Common myeloid progenitor, CD34-positive (primary cell): ENCODE data around the gene P2RX3.

ENCODE experiments used
- CTCF ChIA-PET: fragments of 350-600 bp; sonication (Branson Sonifier 250); formaldehyde crosslinking; loops from one replicate; lab custom pipeline; 2021; ENCODE audit warnings: antibody characterized with exemption; lab: Charles Lee
- POLR2A ChIA-PET: fragments of 350-600 bp; sonication (Branson Sonifier 250); formaldehyde crosslinking; loops from one replicate; lab custom pipeline; 2021; ENCODE audit warnings: antibody characterized with exemption; lab: Charles Lee
- DNase-seq, 3 donors: peaks; one replicate each; pipeline versions ENCODE4 v3.0.0 to v3.0.0-alpha.2; 2013
- H3K27ac ChIP-seq, 2 experiments: 1 replicate in 1 of 2; 2 replicates in 1 of 2; pipeline ENCODE4 v1.7.0; 2013; ENCODE audit warnings: inconsistent platforms in 2 of 2, low read length in 2 of 2, mild to moderate bottlenecking in 2 of 2, low read depth in 1 of 2, moderate library complexity in 1 of 2; ENCODE audit not compliant: severe bottlenecking in 2 of 2, insufficient read depth in 1 of 2, poor library complexity in 1 of 2
- H3K27me3 ChIP-seq, 5 experiments: replicated peaks in 2 of 5; 1 replicate in 3 of 5; 2 replicates in 2 of 5; pipeline versions ENCODE4 v1.6.1 to v1.7.0; 2013; ENCODE audit warnings: low read length in 4 of 5, mild to moderate bottlenecking in 2 of 5, moderate library complexity in 2 of 5, inconsistent platforms in 1 of 5; ENCODE audit not compliant: insufficient read depth in 5 of 5, control insufficient read depth in 4 of 5
- H3K36me3 ChIP-seq, 4 experiments: 1 replicate in 2 of 4; 2 replicates in 2 of 4; pipeline versions ENCODE4 v1.6.1 to v1.7.0; 2013; ENCODE audit warnings: low read length in 3 of 4, control low read depth in 1 of 4, mild to moderate bottlenecking in 1 of 4; ENCODE audit not compliant: control insufficient read depth in 4 of 4, insufficient read depth in 4 of 4
- H3K4me1 ChIP-seq, 4 experiments: 1 replicate in 3 of 4; 2 replicates in 1 of 4; pipeline versions ENCODE4 v1.6.1 to v1.7.1; 2013; ENCODE audit warnings: low read length in 3 of 4, mild to moderate bottlenecking in 3 of 4, control low read depth in 1 of 4, inconsistent platforms in 1 of 4, moderate library complexity in 1 of 4; ENCODE audit not compliant: control insufficient read depth in 4 of 4, insufficient read depth in 4 of 4; ENCODE audit errors: control extremely low read depth in 1 of 4
- H3K4me3 ChIP-seq, 7 experiments: 1 replicate in 4 of 7; 2 replicates in 3 of 7; pipeline versions ENCODE4 v1.5.1 to v1.7.0; 2013; ENCODE audit warnings: mild to moderate bottlenecking in 7 of 7, low read length in 6 of 7, moderate library complexity in 6 of 7, inconsistent platforms in 2 of 7, low read depth in 2 of 7, control low read depth in 1 of 7; ENCODE audit not compliant: insufficient read depth in 4 of 7, control insufficient read depth in 1 of 7; ENCODE audit errors: extremely low read depth in 1 of 7
- H3K9me3 ChIP-seq, 5 experiments: 1 replicate in 4 of 5; 2 replicates in 1 of 5; pipeline versions ENCODE4 v1.6.1 to v1.7.1; 2013; ENCODE audit warnings: low read length in 4 of 5, mild to moderate bottlenecking in 2 of 5, inconsistent platforms in 1 of 5, low read depth in 1 of 5, moderate library complexity in 1 of 5; ENCODE audit not compliant: control insufficient read depth in 4 of 5, insufficient read depth in 2 of 5; ENCODE audit errors: control extremely low read depth in 1 of 5
- WGBS: methylation state at CpG from one replicate; pipeline ENCODE4 v1.1.5; 2013; ENCODE audit not compliant: insufficient coverage; 5-methylcytosine and 5-hydroxymethylcytosine counted together

P2RX3 gene

DNA sequence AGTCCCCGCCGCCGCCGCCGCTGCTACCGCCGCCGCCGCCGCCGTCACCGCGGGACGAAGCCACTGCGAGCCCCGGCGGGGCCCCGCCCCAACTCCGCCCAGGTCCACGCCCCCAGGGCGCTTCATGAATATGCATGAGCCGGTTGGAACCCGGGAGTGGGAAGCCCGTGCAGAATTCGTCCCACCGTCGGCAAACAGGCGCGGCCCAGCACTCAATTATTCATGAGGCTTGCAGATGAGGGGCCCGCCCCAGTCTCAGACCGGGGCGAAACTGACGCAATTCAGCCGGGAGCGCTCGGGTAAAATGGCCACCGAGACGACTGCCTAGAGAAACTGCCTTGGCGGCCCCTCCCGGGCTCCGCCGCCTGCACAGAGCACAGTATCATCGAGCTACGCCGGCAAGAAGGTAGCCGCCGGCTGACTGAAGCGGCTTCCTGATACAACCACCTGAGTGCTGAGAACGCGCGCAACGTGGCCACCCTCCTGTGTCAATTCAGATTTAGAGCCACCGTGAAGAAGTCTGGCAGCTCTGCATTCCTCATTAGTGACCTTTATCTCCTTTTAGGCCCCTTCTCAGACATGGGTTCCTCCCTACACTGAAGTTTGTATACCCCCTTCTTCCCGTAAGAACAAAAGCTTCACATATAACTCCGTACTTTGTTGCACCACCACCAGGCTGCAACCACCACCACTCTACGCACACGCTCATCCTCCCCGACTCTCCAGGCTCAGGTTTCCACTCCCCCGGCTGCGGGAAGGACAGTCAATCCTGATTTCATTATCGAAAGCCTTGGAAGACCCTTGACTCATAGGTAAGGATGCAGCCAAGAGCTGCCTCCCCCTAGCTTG, 13.0 kb upstream of the P2RX3 start, which contains the start of gene TNKS1BP1:
TNKS1BP1 (minus strand) TSS at position 67 of the 849 bp plus-strand sequence. CDS start 3,067 bp downstream, outside the sequence.
- peak; percentile 90 to 95 (median 92) for DNase-seq
- H3K36me3 ChIP-seq, result peaks cover 13 to 50% (median 39%) of the 10 kb centered on the region in 4 experiments
- peak within 1 kb of the TSS; percentile 58 to 86 for H3K27ac ChIP-seq
- H3K9me3 ChIP-seq, result no peaks in the 10 kb centered on the region
- H3K27me3 ChIP-seq, result no peaks in the 10 kb centered on the region
- ChIA-PET POLR2A (interaction anchor here (0.6 to 1.2 kb wide), 2 partner anchors 10 to 362 kb away, joined by 3 read pairs; no protein-coding TSS in a partner anchor), CTCF (interaction anchor here (0.7 to 2.7 kb wide), 5 partner anchors 10 to 21 kb away, joined by 3 to 14 read pairs (median 5); partner anchors contain the start of gene SSRP1)
- WGBS, result under 1% methylated on average over 39 of the region's 61 CpGs
- H3K4me3 ChIP-seq, result peak within 1 kb of the TSS; percentile 56 to 90 (median 74)
- peaks cover 2 to 36% (median 26%) of the 10 kb centered on the region in 4 experiments for H3K4me1 ChIP-seq

- POLR2A ChIA-PET, result interaction anchor here (0.6 to 1.2 kb wide), 2 partner anchors 10 to 361 kb away, joined by 3 read pairs; no protein-coding TSS in a partner anchor
- H3K9me3 ChIP-seq, result no peaks in the 10 kb centered on the region
- 56% methylated on average over 5 of the region's 6 CpGs for WGBS
- CTCF ChIA-PET, result interaction anchor here (0.8 to 2.7 kb wide), 4 partner anchors 9 to 234 kb away, joined by 3 to 14 read pairs (median 4); partner anchors contain the start of gene SSRP1
- peak overlapping the region in 6 of 7 experiments; percentile 46 to 90 (median 76) for H3K4me3 ChIP-seq
- peak overlapping the region; percentile 58 to 86 for H3K27ac ChIP-seq
- peaks cover 15 to 53% (median 43%) of the 10 kb centered on the region in 4 experiments for H3K36me3 ChIP-seq
- no peak for DNase-seq
- no peaks in the 10 kb centered on the region for H3K27me3 ChIP-seq
- peaks cover 2 to 36% (median 26%) of the 10 kb centered on the region in 4 experiments for H3K4me1 ChIP-seq
These were observed 12.5 kb upstream of the P2RX3 start for GRCh38 chr11:57325735-57326048.

- 96% methylated on average over 5 of the region's 5 CpGs for WGBS
- H3K27ac ChIP-seq, result no peak overlapping the region
- ChIA-PET POLR2A (no interaction called here), CTCF (interaction anchor here (0.7 to 1.0 kb wide), 2 partner anchors 9 to 10 kb away, joined by 3 to 4 read pairs; partner anchors contain the start of gene P2RX3)
- peaks cover 2 to 23% (median 20%) of the 10 kb centered on the region in 4 experiments for H3K4me1 ChIP-seq
- no peaks in the 10 kb centered on the region for H3K9me3 ChIP-seq
- no peak overlapping the region for H3K4me3 ChIP-seq
- DNase-seq, result no peak
- H3K27me3 ChIP-seq, result no peaks in the 10 kb centered on the region
- peaks cover 18 to 73% (median 64%) of the 10 kb centered on the region in 4 experiments for H3K36me3 ChIP-seq
These were observed 10.4 kb upstream of the P2RX3 start for GRCh38 chr11:57327721-57328120.

GRCh38 chr11:57330029-57330428, 8.1 kb upstream of the P2RX3 start:
- 98% methylated on average over 9 of the region's 9 CpGs for WGBS
- ChIA-PET CTCF (interaction anchor here (1.2 kb wide), 1 partner anchor 198 kb away, joined by 3 read pairs; no protein-coding TSS in a partner anchor), POLR2A (no interaction called here)
- no peak for DNase-seq
- Histone ChIP-seq H3K36me3 (peaks cover 20 to 91% (median 73%) of the 10 kb centered on the region in 4 experiments), H3K9me3 (no peaks in the 10 kb centered on the region), H3K4me3 (no peak overlapping the region), H3K27me3 (no peaks in the 10 kb centered on the region), H3K4me1 (peaks cover 8 to 25% (median 22%) of the 10 kb centered on the region in 4 experiments), H3K27ac (no peak overlapping the region)

GRCh38 chr11:57331720-57332119, 6.4 kb upstream of the P2RX3 start:
- POLR2A ChIA-PET, result no interaction called here

GRCh38 chr11:57332694-57333440, 5.3 kb upstream of the P2RX3 start:
- POLR2A ChIA-PET, result no interaction called here
- WGBS, result 98% methylated on average over 9 of the region's 11 CpGs
- no peak overlapping the region for H3K4me3 ChIP-seq

More at GRCh38 chr11:57331720-57332119, 6.4 kb upstream of the P2RX3 start:
- Histone ChIP-seq H3K9me3 (no peaks in the 10 kb centered on the region), H3K4me3 (no peak overlapping the region), H3K27me3 (no peaks in the 10 kb centered on the region), H3K27ac (no peak overlapping the region), H3K4me1 (peaks cover 5 to 24% (median 17%) of the 10 kb centered on the region in 4 experiments), H3K36me3 (peaks cover 20 to 78% (median 68%) of the 10 kb centered on the region in 4 experiments)
- DNase-seq, result no peak
- 98% methylated on average over 14 of the region's 14 CpGs for WGBS
- CTCF ChIA-PET, result interaction anchor here (0.9 to 1.0 kb wide), 2 partner anchors 8 to 195 kb away, joined by 3 to 5 read pairs; no protein-coding TSS in a partner anchor

More at GRCh38 chr11:57332694-57333440, 5.3 kb upstream of the P2RX3 start:
- Histone ChIP-seq H3K9me3 (no peaks in the 10 kb centered on the region), H3K36me3 (peaks cover 16 to 67% (median 57%) of the 10 kb centered on the region in 4 experiments), H3K4me1 (peaks cover 5 to 24% (median 17%) of the 10 kb centered on the region in 4 experiments), H3K27me3 (no peaks in the 10 kb centered on the region), H3K27ac (no peak overlapping the region)
- no peak for DNase-seq
- CTCF ChIA-PET, result interaction anchor here (1.2 to 3.0 kb wide), 2 partner anchors 7 to 16 kb away, joined by 3 to 14 read pairs; partner anchors contain the start of gene TNKS1BP1
